NT2/D1 (cell line): ENCODE measurements around the gene GBP1.
"Not testable (repeated sequence)": the region's sequence is repeated elsewhere in the genome, so short reads cannot be mapped to it uniquely, and the experiment has no call there.

Experiments used
- DNase-seq: peaks from one replicate; pipeline ENCODE4 v3.0.0-alpha.2; 2011; ENCODE audit warnings: low read depth, low spot score
- H3K27me3 ChIP-seq: 2 replicates; pipeline ENCODE4 v1.6.0; 2011; ENCODE audit warnings: mild to moderate bottlenecking; ENCODE audit not compliant: insufficient read length, insufficient read depth
- H3K36me3 ChIP-seq: 2 replicates; pipeline ENCODE4 v1.6.1; 2011; ENCODE audit warnings: mild to moderate bottlenecking, low read length, mixed read lengths; ENCODE audit not compliant: insufficient read depth, insufficient read length
- H3K4me1 ChIP-seq: 2 replicates; pipeline ENCODE4 v1.5.1; 2011; ENCODE audit not compliant: insufficient read depth, insufficient read length
- H3K4me3 ChIP-seq: 2 replicates; pipeline ENCODE4 v1.5.1; 2011; ENCODE audit warnings: low read depth; ENCODE audit not compliant: insufficient read length
- H3K9ac ChIP-seq: 2 replicates; pipeline ENCODE4 v1.6.0; 2011; ENCODE audit warnings: low read depth; ENCODE audit not compliant: insufficient read length
- H3K9me3 ChIP-seq: 2 replicates; pipeline ENCODE4 v1.5.1; 2011; ENCODE audit warnings: mild to moderate bottlenecking, low read length; ENCODE audit not compliant: insufficient read depth
- SUZ12 ChIP-seq: IDR thresholded peaks from 2 replicates; pipeline ENCODE4 v1.6.1; 2011; ENCODE audit not compliant: insufficient read length, insufficient read depth; ENCODE audit errors: extremely low read depth
- YY1 ChIP-seq: IDR thresholded peaks from 2 replicates; pipeline ENCODE4 v1.6.1; 2011; ENCODE audit not compliant: insufficient read length, insufficient read depth
- ZNF274 ChIP-seq: IDR thresholded peaks from 2 replicates; pipeline ENCODE4 v1.6.1; 2011; ENCODE audit warnings: mild to moderate bottlenecking, low read depth, low read length

Gene GBP1

GRCh38 chr1:89043940-89044339 lies 21.1 kb downstream of the GBP1 start:
- Histone ChIP-seq H3K4me3 (no peak overlapping the region), H3K27me3 (no peaks in the 10 kb centered on the region), H3K36me3 (no peaks in the 10 kb centered on the region), H3K9ac (no peak overlapping the region), H3K9me3 (peaks cover 16% of the 10 kb centered on the region; the same call in 1 of the 2 replicates), H3K4me1 (no peaks in the 10 kb centered on the region)
- DNase-seq: no peak
- no peak for TF ChIP-seq ZNF274
- no peak for TF ChIP-seq YY1
- no peak for TF ChIP-seq SUZ12

GRCh38 chr1:89042491-89042890 lies 22.5 kb downstream of the GBP1 start:
- no peak for DNase-seq
- Histone ChIP-seq H3K4me3 (no peak overlapping the region), H3K9ac (no peak overlapping the region), H3K4me1 (no peaks in the 10 kb centered on the region), H3K9me3 (peaks cover 16% of the 10 kb centered on the region; the same call in 1 of the 2 replicates), H3K36me3 (no peaks in the 10 kb centered on the region), H3K27me3 (no peaks in the 10 kb centered on the region)
- TF ChIP-seq YY1: no peak
- no peak for TF ChIP-seq SUZ12
- no peak for TF ChIP-seq ZNF274

GRCh38 chr1:89041721-89042120 lies 23.3 kb downstream of the GBP1 start:
- Histone ChIP-seq H3K27me3 (no peaks in the 10 kb centered on the region), H3K4me3 (no peak overlapping the region), H3K9me3 (peaks cover 16% of the 10 kb centered on the region; the same call in 1 of the 2 replicates), H3K36me3 (no peaks in the 10 kb centered on the region), H3K9ac (no peak overlapping the region), H3K4me1 (no peaks in the 10 kb centered on the region)
- DNase-seq: no peak
- no peak for TF ChIP-seq SUZ12
- TF ChIP-seq ZNF274: no peak
- no peak for TF ChIP-seq YY1

- Histone ChIP-seq H3K9ac (no peak overlapping the region), H3K9me3 (peaks cover 16% of the 10 kb centered on the region; the same call in 1 of the 2 replicates), H3K4me3 (no peak overlapping the region), H3K27me3 (no peaks in the 10 kb centered on the region), H3K4me1 (no peaks in the 10 kb centered on the region), H3K36me3 (no peaks in the 10 kb centered on the region)
- TF ChIP-seq YY1: no peak
- no peak for TF ChIP-seq SUZ12
- no peak for TF ChIP-seq ZNF274
- DNase-seq: no peak
Observed at GRCh38 chr1:89041119-89041641, 23.8 kb downstream of the GBP1 start.

GRCh38 chr1:89040315-89040626 lies 24.7 kb downstream of the GBP1 start:
- Histone ChIP-seq H3K9ac (no peak overlapping the region), H3K4me1 (no peaks in the 10 kb centered on the region), H3K36me3 (no peaks in the 10 kb centered on the region), H3K4me3 (no peak overlapping the region), H3K9me3 (peaks cover 16% of the 10 kb centered on the region; the same call in 1 of the 2 replicates), H3K27me3 (no peaks in the 10 kb centered on the region)
- DNase-seq: no peak
- TF ChIP-seq SUZ12 (no peak), YY1 (no peak), ZNF274 (no peak)

- DNase-seq: no peak
- H3K36me3 ChIP-seq: no peaks in the 10 kb centered on the region
- H3K4me3 ChIP-seq: no peak overlapping the region
- H3K9ac ChIP-seq: no peak overlapping the region
- no peaks in the 10 kb centered on the region for H3K4me1 ChIP-seq
- H3K27me3 ChIP-seq: no peaks in the 10 kb centered on the region
- peaks cover 11% of the 10 kb centered on the region; the same call in 1 of the 2 replicates for H3K9me3 ChIP-seq
- TF ChIP-seq ZNF274 (no peak), YY1 (no peak), SUZ12 (no peak)
Observed at GRCh38 chr1:89037186-89037585, 27.8 kb downstream of the GBP1 start.

- Histone ChIP-seq H3K4me1 (no peaks in the 10 kb centered on the region), H3K9ac (no peak overlapping the region), H3K27me3 (no peaks in the 10 kb centered on the region), H3K9me3 (peaks cover 11% of the 10 kb centered on the region; the same call in 1 of the 2 replicates), H3K36me3 (no peaks in the 10 kb centered on the region), H3K4me3 (no peak overlapping the region)
- no peak for DNase-seq
- no peak for TF ChIP-seq YY1
- no peak for TF ChIP-seq ZNF274
- TF ChIP-seq SUZ12: no peak
Observed at GRCh38 chr1:89035080-89035479, 29.9 kb downstream of the GBP1 start.

- H3K36me3 ChIP-seq, H3K9ac ChIP-seq, H3K4me3 ChIP-seq, H3K27me3 ChIP-seq, H3K4me1 ChIP-seq, DNase-seq: not testable (repeated sequence)
- peaks cover 11% of the 10 kb centered on the region; the same call in 1 of the 2 replicates for H3K9me3 ChIP-seq
Observed at GRCh38 chr1:89034004-89034403, 31.0 kb downstream of the GBP1 start.

- H3K4me3 ChIP-seq, H3K36me3 ChIP-seq, H3K4me1 ChIP-seq, H3K27me3 ChIP-seq, H3K9me3 ChIP-seq, DNase-seq, H3K9ac ChIP-seq: not testable (repeated sequence)
Observed at GRCh38 chr1:89029051-89029450, 36.0 kb downstream of the GBP1 start.
